GM13976 (cell line): ENCODE measurements around the gene IL1RL2.

Experiments used
- DNase-seq: peaks from one replicate; pipeline ENCODE4 v3.0.0; 2012; ENCODE audit warnings: low spot score
- in situ Hi-C: fragments of 300-500 bp; cut with MboI; formaldehyde crosslinking; loops from one replicate; pipeline ENCODE4 v1.12.0; 2022; ENCODE audit warnings: low sequenced_read_pairs, mixed read lengths, inconsistent platforms; ENCODE audit not compliant: unreplicated experiment
- TF ChIP-seq, protein P1 (sequence below): IDR thresholded peaks from 2 replicates; pipeline ENCODE4 v1.5.1; 2012; ENCODE audit warnings: borderline replicate concordance, mild to moderate bottlenecking; ENCODE audit not compliant: insufficient read depth; ENCODE audit errors: extremely low read depth, missing control alignments, control extremely low read depth

The IL1RL2 gene

DNA sequence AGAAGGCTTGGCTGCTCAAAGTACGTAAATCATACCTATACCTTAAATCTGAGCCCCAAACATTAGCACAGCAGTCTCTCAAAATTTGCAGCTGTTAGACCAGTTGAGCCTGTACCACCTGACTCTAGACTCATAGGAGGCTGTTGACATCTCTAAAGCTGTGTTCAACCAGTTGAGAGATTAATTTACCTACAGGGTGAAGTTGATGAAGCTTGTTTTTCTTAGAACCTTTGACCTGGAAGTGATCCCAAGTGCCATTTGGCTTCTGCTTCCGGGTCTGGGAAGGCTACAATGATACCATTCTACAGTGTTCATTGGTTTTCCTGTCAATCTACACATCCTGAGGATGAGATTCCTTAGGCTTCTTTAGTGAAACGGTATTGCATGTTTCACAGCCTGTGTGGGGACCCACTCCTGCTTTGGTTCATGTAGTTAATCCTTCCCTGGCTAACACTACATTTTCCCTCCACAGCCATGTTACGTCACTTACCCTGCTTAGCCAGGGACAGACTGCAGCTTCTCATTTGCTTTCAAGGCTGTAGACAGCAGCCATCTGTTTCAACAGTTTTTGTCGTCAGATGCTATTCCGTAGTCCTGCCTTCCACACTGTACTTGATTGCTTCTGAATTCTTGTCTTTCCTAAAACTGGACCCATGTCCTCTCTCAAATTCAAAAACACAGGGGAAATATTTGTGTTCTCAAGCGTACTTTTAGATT, 4.7 kb upstream of the IL1RL2 start:
- in situ Hi-C loops, result no loop called here
- no peak for DNase-seq
- TF ChIP-seq, protein P1, sequence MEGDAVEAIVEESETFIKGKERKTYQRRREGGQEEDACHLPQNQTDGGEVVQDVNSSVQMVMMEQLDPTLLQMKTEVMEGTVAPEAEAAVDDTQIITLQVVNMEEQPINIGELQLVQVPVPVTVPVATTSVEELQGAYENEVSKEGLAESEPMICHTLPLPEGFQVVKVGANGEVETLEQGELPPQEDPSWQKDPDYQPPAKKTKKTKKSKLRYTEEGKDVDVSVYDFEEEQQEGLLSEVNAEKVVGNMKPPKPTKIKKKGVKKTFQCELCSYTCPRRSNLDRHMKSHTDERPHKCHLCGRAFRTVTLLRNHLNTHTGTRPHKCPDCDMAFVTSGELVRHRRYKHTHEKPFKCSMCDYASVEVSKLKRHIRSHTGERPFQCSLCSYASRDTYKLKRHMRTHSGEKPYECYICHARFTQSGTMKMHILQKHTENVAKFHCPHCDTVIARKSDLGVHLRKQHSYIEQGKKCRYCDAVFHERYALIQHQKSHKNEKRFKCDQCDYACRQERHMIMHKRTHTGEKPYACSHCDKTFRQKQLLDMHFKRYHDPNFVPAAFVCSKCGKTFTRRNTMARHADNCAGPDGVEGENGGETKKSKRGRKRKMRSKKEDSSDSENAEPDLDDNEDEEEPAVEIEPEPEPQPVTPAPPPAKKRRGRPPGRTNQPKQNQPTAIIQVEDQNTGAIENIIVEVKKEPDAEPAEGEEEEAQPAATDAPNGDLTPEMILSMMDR, result no peak

DNA sequence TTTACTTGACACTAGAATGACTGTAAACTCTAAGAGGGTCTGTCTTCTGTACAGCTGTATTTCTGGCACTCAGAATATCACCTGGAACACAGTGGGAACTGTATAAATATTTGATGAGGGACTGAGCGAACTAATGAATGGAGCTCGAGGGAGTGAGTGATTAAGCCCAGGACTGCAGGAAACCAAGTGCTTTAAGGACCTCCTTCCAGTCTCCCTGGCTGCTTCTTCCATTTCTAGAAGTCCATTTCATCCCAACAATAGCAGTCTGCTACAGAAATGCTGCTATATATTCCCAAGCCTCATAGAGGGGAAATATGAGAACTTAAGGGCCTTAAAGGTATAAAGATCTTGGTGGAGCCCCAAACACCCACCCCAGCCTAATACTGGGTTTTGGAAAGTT, 2.8 kb upstream of the IL1RL2 start:
- in situ Hi-C loops, result no loop called here
- TF ChIP-seq, protein P1, result no peak

DNA sequence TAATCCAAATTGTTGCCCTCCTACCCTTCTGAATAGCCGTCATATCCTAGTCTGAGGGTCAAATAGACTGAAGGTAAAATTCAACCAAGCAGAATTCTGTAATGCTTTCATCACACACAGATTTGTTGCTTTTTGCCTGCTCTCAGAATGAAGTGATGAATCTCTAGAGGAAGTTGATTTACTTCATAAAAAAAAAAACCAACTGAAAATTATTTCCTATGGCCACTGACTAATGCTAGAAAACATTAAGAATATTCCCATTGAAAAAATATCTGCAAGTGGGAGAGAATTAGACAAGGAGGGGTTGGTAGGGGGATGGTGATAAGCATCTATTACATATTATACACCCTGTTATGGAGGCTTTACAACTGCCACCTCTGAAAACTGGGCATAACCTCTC, 2.3 kb upstream of the IL1RL2 start:
- DNase-seq, result no peak
- TF ChIP-seq, protein P1, result no peak
- in situ Hi-C loops, result no loop called here

More for the DNA sequence above, 2.8 kb upstream of the IL1RL2 start:
- no peak for DNase-seq

DNA sequence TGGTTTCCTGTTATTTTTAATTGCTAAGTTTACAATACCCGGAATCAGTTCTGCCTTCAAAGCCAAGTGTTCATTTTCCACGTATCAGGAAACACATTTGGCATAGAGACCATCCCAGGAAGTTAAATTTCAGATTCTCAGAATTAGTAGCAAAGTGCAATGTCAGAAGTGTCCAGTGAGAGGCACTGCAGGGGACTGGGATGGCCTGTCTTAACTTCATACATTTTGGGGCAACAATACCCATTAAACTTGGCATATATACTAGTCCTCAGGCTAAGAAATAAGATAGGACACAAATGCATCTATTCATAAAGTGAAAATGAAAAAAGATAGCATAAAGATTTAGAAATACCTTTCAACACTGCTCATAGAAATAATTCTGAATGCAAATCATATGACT, 1.5 kb upstream of the IL1RL2 start:
- no peak for DNase-seq
- in situ Hi-C loops, result no loop called here
- TF ChIP-seq, protein P1, result no peak

DNA sequence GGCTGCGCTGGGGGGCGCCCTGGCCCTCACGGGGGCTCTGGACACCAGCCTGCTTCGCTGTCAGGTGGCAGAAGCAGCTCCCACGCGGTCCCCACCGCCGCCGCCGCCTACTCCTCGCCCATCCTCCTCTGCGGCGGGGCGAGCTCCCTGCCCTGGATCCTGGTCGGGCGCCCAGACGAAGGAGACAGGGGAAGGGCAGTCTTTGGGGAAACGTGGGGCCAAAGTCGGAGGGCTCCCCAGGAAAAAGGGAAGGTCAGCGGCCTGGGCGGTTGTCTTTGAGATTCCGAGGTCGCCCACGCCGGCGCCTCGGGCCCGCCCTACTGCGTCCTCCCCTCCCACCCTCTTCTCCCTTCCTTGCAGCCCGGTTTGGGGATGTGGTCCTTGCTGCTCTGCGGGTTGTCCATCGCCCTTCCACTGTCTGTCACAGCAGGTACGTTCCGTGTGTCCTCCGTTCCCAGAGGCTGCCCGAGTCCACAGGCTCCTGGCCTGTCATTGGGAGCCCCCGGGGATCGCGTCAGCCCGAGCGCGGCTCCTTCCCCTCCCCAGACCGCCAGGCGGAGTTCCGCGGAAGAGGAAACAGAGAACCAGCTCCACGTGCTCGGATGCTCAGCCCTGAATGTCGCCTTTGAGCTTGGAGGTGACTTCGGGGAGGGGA, 800 bp downstream of the IL1RL2 start:
- in situ Hi-C loops, result no loop called here
- DNase-seq, result peak; percentile 27
- TF ChIP-seq, protein P1, result no peak

DNA sequence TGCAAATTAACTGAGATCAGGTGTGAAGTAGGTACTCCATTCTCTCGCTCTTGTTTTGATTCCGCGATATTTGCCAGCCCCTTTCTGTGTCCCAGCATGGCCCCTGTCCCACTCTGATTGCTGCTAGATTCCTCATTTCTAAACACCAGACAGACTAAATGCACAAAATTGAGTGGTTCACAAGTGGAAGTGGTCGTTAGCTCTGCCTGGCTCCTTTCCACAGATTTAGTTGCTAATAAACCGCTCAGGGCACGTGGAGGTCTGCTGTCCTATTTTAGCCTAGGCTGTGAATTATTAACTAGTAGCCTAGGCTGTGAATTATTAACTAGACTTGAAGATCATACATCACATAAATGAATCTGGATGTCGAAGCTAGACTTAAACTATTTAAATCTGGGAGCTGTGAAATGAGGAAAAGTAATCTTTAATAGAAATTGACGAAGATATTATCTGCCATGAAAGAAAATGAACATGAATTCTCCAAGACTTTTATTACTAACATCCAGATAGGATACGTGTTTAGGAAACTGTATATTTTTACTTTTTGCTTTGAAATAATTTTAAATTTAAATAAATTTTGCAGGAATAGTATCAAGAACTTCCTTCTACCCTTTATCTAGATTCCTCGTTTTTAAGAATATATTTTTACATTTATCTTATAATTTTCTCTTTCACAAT, 3.7 kb downstream of the IL1RL2 start:
- TF ChIP-seq, protein P1, result no peak
- no peak for DNase-seq
- in situ Hi-C loops, result no loop called here
